NCI-H128 (cell line): ENCODE data around the gene ZNRF1.
"Not testable (repeated sequence)": the region's sequence is repeated elsewhere in the genome, so short reads cannot be mapped to it uniquely, and the experiment has no call there.

Source experiments
- DNase-seq: peaks from one replicate; lab custom pipeline; 2025; ENCODE audit not compliant: unreplicated experiment; lab: John Stamatoyannopoulos, UW

Gene ZNRF1

DNA sequence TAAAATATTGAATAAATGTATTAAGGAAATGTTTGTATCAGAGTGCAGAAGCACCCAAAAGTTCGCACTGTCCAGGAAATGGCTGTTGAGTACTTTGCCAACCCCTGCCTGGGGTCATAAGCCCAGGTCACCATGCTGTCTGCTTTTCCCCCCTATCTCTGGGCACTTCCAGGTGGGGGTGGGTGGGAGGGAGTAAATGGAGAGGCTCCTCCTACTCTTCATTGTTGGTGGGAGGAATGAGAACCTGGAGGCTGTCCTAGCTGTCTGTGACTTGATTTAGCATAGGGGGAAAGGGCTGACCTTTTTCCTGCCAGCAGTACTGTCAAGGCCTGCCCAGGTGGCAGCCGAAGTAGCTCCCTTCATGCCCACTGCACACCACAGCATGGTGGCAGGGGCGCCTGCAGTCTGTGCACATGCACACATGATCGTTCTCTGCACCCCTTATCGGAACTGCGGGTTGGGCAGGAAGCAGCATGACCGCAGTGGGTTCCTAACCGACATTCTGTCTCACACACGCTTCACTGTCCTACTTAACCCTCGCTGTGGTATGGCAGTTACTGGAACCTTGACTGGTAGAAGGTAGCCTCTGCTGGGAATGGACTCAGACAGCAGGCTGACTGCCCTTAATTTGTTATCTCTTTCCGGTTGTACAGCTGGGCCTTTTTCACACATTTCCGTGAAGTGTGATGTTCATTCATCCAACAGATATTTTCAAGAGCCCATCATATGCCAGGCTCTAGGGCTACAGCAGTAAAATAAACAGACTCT is 76.3 kb downstream of the ZNRF1 start:
- DNase-seq = no peak

DNA sequence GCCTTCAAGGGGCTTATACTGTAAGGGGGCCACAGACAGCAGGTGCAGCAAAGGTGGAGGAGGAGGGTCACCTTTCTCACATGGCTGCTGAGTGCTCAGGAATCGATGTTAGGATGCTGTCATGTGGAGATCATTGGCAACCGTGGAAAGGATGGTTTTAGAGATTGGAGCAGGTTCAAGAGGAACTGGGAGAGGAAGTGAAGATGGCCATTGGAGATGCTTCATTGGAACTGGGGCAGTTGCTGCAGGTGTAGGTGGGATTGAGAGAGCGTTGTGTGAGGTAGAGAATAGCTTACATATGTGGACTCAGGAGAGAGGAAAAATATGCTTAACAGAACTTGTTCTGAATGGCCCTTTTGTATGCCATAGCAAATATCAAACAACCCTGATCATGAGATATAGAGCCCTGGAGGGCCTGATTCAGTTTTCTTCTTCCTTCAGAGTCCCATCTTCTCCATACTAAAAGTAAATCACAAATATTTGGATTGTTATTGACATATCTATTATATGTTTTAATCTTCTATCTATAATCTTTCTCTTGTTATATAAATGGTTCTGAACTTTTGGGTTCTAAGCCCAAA is 77.0 kb downstream of the ZNRF1 start:
- no peak for DNase-seq

DNA sequence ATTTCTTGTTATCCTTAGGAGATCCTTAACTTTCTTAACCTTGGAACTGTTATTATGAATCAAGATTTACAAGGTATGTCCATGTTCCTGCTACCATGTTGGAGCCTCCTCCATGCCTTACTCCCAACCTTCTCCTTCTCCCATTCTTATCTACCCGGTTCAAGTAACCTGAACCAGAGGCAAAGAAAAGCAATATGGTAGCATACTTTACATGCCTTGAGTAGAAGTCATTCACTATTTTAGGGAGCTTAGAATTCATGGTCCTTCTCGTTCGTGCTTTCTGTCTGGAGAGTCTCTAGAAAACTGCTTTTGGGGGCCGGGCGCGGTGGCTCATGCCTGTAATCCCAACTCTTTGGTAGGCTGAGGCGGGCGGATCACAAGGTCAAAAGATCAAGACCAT is 80.1 kb downstream of the ZNRF1 start:
- no peak for DNase-seq

DNA sequence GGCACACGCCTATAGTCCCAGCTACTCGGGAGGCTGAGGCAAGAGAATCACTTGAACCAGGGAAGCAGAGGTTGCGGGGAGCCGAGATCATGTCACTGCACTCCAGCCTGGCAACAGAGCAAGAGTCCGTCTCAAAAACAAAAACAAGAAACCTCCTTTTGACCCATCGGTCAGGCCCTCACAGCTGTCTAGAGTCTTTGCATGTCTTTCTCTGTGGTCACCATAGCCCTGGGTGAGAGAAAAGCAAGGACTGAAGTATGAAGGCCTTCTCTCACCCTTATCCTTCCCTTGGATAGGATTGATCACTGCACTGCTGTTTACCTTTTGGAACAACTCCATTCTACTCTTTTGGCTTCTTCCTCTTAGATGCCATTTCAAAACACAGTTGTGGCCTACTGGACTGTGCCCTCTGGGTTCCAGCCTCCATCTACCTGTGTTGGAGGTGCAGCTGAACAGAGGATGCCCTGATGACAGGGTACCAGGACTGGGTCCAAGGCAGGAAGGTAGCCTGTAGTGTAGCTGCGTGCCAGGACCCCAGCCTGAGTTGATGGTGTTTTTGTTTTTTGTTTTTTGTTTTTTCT is 80.6 kb downstream of the ZNRF1 start:
- no peak for DNase-seq

DNA sequence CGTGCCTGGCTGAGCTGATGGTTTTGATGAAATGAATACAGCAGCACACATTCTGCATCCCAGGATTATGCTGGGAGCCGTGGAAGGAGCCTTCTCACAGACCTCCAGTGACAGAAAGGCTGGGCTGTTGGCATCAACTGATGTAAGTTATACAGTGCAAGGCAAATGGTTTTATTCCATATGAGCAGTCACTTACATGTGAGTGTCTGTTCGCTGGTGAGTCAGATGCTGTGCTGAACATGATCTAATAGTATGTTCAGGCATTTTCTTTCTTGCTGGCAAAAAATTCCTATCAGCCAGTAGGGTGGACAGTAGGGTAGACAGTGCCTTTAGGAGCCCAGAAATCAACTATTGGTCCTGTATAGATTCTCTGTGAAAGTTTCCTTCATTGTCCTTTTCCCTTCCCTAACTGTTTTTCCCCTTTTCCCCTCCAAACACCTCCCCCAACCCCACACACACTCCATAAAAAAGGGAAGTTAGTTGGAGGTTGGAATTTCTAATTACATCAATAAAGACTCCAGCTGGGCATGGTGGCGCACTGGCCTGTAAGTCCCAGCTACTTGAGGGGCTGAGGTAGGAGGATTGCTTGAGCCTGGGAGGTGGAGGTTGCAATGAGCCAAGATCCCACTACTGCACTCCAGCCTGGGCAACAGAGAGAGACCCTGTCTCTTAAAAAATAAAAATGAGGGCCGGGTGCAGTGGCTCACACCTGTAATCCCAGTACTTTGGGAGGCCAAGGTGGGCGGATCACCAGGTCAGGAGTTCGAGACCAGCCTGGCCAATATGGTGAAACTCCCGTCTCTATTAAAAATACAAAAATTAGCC is 81.6 kb downstream of the ZNRF1 start:
- DNase-seq = no peak

DNA sequence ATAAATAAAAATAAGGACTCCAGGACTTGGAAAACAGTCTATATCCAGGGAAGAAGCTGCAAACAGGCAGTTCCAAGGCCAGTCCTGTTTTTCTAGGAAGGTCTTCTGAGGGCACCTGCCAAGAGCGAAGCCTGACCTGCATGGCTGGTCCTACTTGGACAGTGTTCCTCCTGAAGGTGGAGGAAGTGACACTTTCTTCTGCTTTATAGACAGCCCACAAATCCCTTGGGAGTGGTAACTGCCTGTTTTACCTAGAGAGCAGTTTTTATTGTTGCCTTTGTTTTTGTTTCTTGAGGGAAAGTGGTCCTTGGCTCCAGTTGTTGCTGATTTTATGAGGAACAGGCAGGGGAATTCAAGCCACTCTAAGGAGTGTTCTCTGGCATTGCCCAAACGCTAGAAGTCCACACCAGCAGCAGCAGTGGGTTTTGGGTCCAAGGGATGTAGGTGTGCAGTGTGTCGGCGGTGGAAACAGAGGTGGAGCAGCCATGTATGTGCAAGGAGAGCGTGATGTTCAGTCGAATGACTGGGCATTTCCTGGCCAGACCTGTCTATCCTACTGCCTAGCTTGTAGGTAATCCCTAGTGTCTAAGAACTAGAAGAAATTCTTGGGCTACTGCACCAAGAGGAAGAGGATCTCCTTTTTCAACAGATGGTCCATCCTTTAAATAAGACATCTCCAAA is 82.5 kb downstream of the ZNRF1 start:
- DNase-seq = no peak

DNA sequence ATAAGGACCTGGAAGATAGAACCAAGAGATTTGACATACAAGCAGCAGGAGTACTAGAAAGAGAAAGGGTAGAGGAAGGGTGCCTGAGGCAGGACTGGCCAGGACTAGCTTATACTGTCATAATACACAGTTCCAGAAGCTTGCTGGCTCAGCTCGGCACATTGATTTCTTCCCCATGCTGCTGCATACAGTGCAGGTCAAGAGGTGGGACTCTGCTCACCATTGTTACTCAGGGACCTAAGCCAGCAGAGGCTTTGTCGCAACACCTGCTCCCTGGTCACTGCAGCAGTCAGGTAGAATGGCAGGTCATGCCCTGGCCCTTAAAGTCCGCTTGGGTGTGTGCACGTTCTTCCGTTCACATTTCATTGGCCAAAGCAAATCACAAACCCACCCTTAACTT is 85.0 kb downstream of the ZNRF1 start:
- DNase-seq = no peak

DNA sequence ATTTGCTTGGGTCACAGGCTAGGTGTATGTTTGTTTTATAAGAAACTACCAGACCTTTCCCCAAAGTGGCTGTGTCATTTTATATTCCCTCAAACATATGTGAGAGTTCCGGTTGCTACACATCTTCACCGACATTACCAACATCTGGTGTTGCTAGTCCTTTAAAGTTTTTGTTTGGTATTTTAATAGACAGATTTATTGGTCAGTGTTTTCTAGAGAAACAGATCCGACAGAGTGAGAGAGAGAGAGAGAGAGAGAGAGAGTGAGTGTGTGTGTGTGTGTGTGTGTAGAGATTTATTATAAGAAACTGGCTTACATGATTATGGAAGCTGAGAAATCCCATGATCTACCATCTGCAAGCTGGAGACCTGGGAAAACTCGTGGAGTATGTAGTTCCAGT is 86.7 kb downstream of the ZNRF1 start:
- DNase-seq = no peak

DNA sequence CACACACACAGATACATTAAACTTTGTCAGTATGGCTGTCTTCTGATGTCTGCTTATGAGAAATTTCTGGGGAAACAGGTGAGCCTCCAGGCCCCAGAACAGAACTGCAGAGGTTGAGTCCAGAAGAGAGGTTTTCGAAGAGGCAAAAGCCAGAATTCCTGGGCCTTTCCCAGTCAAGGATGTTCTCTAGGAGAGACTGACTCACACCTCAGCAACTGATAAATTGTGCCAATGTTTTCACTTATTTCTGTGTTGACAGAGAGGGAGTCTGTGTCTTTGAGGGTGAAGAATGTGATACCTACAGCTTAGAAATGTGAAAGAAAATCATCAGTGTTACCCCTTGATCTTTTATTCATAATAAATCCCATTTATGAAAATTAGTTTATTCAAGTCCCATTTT is 87.5 kb downstream of the ZNRF1 start:
- no peak for DNase-seq

DNA sequence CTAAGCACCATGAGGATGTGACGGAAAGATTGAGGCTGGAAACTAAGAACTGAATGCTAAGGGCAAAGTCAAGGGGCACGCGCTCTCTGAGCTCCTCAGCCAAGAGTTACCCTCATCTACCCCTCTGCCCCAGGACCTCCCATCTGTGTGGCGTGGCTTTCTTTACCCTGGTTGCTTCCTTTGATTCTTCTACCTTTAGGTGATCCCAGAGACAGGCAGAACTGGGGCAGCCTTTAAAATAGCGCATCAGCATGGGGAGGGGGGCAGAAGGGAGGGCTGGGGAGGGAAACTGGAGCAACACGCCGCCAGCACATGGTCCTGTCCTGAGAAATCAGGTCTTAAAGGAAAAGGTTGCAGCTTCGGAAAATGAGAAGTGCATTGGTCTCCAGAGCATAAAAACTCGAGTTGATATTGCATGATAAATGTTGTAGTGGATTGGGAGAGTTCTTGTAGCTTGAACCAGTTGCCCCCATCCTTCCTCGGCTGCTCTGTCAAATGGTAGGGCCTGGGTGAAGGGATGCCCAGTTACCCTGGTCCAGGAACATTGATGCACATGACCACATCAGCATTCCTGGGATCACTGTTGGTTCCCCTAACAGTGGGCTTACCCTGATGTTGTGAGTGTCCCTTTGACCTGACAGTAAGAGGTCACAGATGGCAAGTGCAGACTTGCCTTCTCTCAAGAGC is 88.0 kb downstream of the ZNRF1 start:
- DNase-seq = no peak

DNA sequence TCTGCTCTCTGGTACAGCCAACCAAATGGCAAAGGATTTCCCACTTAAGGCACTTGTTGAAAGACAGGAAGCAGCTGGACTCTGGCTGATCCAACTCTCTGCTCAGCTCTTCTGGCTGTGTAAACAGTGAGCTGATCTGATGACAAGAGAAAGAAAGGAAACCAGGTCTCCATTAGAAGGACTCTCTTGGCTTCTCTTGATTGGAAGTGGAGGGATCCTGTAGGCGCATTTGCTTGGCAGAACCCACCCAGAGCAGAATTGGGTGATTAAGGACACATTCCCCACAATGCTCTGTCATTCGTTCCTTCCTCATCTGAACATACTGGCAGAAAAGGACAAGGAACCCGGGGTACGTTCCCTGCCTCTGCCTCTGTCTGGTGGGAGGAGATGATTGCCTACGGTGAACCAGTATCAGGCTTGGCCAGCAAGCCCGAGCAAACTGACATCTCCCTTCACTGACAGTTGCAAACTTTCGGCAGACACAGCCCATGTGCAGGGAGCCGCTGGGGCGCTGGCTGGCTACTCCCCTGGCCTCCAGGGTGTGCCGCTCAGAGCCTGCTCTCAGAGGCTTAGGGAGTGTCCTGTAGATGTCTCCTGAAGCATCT is 88.7 kb downstream of the ZNRF1 start:
- DNase-seq = peak; percentile 25

DNA sequence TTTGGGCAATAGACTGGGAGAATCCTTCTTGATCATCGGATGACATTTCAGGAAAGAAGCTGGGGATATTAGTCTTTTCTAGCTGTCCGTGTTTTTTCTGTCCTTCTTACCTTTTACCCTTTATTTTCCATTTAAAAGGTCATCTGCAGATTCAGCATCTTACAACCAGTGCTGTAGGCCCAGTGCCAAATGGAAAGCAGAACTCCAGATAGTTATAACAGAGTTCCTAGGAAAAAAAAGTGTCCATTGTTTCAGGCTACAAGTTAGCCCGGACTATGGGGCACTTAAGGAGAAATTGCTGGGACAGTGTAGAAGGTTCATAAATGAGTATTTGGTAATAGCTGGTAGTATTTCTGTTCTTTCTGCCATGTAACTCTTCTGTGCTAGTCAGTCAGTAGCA is 89.4 kb downstream of the ZNRF1 start:
- no peak for DNase-seq

DNA sequence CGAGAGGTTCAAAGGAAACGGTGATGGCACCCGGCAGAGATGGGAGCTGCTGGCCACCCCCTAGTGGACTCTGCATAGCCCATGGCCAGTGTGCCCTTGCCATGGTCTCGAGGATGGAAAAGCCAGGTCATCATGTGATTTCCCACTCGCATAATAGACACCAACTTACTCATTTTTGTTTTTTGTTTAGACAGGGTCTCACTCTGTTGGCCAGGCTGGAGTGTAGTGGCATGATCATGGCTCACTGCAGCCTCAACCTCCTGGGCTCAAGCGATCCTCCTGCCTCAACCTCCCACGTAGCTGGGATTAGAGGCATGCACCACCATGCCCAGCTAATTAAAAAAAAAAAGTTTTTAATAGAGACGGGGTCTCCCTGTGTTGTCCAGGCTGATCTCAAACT is 90.1 kb downstream of the ZNRF1 start:
- no peak for DNase-seq

DNA sequence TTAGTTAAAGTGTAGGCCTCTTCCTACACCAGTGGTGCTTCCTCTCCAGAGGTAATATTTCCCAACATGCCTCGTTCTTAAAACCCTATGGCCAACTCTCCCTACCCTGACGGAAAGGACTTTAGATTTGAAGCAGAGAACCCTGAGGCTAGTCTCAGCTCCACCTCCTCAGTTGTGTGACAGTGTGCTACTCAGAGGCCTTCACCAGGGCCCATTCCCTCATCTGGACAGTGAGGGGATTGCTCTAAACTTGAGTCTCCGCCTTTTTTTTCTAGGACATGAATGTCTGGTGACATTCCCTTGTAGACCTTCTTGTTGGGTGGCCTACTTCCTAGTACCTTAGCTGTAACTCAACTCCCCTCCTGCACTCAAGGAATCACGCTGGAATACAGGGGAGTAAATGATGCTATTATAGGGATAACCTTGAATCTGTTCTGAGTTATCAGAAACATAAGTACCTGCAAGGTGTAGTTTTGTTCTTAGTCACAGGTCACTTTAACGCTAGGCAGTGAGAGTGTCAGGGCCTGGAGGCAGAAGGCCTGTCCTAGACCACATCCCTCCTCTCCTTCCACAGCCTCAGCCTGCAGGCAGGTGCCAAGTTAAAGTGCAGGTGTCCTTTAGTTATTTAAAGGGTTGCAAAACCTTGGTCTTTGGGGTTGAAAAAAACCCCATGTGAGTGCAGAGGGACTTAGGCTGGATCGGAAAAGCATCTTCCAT is 90.8 kb downstream of the ZNRF1 start:
- DNase-seq = no peak

DNA sequence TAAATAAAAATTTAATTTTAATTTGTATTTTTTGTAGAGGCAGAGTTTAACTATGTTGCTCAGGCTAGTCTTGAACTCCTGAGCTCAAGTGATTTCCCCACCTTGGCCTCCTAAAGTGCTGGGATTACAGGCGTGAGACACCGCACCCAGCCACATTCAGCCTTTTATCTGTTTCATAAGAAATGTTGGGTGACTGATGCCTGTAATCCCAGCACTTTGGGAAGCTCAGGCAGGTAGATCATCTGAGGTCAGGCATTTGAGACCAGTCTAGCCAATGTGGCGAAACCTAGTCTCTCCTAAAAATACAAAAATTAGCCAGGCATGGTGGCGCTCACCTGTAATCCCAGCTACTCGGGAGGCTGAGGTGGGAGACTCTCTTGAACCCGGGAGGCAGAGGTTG is 92.1 kb downstream of the ZNRF1 start:
- DNase-seq = not testable (repeated sequence)

DNA sequence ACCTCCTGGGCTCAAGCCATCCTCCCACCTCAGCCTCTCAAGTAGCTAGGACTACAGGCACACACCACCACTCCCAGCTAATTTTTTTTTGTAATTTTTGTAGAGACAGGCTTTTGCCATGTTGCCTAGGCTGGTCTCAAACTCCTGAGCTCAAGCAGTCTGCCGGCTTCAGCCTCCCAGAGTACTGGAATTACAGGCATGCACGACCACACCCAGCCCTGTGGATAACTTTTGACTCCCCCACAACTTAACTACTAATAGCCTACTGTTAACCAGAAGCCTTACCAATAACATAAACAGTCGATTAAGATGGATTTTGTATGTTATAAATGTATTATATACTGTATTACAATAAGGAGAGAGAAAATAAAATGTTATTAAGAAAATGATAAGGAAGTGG is 92.8 kb downstream of the ZNRF1 start:
- not testable (repeated sequence) for DNase-seq

DNA sequence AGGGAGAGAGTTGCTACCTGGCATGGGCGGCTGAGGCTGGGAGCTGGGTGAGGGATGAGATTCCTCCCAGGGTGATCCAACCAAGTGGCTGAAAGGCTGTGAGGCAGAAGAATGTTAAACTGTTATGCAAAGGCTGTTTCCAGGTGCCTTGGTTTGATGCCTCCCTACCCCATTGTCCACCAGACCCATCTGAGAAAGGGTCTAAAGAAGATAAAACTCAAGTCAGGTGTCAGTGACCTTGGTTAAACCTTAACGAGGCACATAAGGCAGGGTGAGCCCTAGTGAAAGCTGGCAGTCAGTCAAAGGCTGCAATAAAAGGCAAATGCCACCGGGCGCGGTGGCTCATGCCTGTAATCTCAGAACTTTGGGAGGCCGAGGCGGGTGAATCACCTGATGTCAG is 94.0 kb downstream of the ZNRF1 start:
- no peak for DNase-seq

DNA sequence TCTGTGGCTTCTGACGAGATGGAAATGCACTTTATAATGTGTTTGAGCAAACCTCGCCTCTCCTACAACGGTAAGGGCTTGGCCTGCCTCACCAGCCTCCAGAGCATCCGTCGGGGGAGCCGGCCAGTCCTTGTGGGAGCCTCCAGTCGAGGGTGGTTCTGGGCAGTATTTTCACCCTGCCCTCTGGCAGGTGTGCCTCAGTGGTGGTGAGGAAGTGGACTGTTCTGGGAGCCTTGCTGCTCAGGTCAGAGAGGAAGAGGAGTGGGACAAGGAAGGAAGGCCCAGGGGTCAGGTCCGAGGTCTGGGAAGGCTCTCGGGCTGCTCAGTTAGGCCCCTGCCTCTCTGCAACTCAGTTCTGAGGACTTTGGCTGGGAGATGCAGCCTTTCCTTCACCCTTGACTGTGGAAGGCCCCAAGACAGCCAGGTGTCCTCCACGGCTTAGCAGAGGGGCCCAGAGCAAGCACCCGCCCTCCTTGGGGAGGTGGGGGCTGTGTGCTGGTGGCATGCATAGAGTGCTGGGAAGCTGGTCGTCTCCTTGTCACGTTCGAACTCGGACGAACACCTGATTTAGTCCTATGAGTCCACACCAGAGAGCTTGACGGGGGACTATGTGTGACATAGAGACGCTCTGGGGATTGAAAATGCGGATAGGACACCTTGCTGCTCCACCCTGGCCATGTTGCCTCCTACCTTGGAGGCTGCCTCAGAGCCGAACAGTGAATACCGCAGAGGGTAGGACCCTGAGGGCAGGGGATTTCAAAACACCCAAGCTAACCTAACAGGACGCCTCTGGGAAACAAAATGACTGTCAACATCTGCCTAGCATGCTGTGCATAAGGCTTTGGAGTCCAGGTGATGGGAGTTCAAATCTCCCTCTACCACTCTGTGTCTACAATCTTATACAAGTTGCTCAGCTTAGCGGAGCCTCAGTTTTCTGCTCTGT is 95.0 kb downstream of the ZNRF1 start:
- no peak for DNase-seq
